ENCODE data around the gene SPAG16. TPM values are rescaled to one million over a fixed set of nuclear protein-coding genes. Genes with fewer than 3 reads are reported as not detected.

SPAG16 gene
- total RNA-seq, 1 donor: 35.2 TPM

DNA sequence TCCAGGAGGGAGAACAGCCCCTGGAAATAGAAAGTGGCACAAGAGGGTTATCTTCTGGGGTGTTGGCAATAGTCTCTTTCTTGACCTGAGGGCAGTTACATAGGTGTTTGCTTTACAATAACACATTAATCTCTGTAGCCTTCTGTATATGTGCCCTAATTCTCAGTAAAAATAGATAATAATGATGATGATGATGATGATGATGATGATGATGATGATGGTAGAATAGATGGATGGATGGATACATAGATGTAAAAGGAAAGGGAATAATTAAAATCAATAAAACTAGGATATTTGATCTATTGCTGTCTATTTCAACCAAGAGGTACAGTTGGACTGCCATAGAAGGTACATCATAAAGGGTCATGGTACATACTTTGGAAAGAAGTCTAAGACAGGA is 948.9 kb downstream of the SPAG16 start:
- no peak for DNase-seq (ENCODE audit: low read depth)
- TF ChIP-seq, protein P1, sequence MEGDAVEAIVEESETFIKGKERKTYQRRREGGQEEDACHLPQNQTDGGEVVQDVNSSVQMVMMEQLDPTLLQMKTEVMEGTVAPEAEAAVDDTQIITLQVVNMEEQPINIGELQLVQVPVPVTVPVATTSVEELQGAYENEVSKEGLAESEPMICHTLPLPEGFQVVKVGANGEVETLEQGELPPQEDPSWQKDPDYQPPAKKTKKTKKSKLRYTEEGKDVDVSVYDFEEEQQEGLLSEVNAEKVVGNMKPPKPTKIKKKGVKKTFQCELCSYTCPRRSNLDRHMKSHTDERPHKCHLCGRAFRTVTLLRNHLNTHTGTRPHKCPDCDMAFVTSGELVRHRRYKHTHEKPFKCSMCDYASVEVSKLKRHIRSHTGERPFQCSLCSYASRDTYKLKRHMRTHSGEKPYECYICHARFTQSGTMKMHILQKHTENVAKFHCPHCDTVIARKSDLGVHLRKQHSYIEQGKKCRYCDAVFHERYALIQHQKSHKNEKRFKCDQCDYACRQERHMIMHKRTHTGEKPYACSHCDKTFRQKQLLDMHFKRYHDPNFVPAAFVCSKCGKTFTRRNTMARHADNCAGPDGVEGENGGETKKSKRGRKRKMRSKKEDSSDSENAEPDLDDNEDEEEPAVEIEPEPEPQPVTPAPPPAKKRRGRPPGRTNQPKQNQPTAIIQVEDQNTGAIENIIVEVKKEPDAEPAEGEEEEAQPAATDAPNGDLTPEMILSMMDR (IDR thresholded peaks at IDR 0.05; ENCODE audit: insufficient read depth, low read length): no peak
- H3K4me3 ChIP-seq (ENCODE audit: low read depth, low read length): no peak overlapping the region

DNA sequence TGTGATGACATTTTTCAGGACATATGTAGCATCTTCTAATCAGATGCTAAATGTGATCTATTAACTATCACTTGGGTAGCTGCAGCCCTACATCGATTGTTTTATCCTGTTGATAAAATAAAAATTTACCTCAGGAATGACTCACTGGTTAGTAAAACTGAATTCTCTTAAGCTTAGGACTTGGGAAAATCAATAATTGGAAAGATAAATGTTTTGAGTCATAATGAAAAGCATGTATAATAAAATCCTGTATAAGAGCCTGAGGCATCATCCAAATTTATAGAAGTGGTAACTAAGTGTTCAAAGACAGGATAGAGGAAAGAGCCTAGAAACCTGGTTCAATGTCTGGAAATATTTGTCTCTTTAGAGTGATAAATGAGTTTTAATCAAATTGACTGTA is 958.5 kb downstream of the SPAG16 start:
- TF ChIP-seq, protein P1 (IDR thresholded peaks at IDR 0.05; ENCODE audit: insufficient read depth, low read length): no peak
- no peak overlapping the region for H3K4me3 ChIP-seq (ENCODE audit: low read depth, low read length)
- DNase-seq (ENCODE audit: low read depth): no peak

DNA sequence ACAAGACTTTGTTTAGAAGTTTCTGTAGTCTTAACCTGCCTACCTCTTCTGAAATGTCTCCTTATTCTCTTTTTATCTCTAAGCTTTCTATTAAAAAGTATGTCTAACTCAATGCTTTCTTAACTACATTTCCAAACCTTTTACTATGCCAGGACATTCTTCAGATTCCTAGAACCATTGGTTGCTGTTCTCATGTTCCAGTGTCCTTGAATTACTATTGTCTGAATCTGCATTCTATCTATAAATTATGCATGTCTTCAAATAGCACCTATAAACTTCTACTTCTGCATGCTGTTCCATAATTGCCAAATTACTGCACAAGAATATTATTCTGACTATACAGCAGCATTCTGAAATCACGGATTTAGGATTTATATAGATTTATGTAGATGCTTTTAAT is 960.6 kb downstream of the SPAG16 start:
- peak; percentile 13 for DNase-seq (ENCODE audit: low read depth)
- no peak overlapping the region for H3K4me3 ChIP-seq (ENCODE audit: low read depth, low read length)

DNA sequence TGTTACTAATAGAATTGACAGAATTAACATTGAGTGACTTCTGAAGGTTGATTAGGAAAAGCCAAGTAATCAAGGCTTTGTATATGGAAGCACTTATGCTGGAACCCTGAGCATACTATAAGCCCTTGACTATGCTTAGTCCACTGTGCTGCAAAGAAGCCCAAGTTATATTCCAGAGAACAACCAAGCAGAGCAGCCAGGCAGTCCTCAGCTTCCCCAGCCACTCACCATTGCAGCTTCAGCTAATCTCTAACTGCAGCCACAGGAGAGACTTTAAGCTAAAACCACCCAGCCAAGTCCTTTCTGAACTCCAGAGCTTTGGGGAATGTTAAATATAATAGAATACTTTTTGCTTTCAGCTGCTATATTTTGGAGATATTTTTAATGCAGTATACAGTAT is 962.2 kb downstream of the SPAG16 start:
- TF ChIP-seq, protein P1 (IDR thresholded peaks at IDR 0.05; ENCODE audit: insufficient read depth, low read length): no peak
- DNase-seq (ENCODE audit: low read depth): no peak
- H3K4me3 ChIP-seq (ENCODE audit: low read depth, low read length): no peak overlapping the region

More for the DNA sequence above, 960.6 kb downstream of the SPAG16 start:
- TF ChIP-seq, protein P1 (IDR thresholded peaks at IDR 0.05; ENCODE audit: insufficient read depth, low read length): no peak

DNA sequence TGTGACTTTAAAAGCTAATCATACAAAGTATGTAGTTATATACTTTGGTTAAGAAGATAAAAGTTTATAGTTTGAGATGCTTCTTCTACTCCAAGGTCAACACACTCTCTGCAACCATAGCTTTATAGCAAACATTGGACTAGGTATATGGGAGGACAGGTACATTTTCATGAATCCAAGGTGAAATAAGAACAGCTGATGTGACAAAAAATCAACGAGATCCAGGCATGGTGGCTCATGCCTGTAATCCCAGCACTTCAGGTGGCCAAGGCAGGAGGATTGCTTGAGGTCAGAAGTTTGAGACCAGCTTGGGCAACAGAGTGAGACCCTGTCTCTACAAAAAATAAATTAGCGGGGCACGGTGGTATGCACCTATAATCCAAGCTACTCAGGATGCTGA is 963.3 kb downstream of the SPAG16 start:
- no peak for DNase-seq (ENCODE audit: low read depth)
- no peak overlapping the region for H3K4me3 ChIP-seq (ENCODE audit: low read depth, low read length)
- TF ChIP-seq, protein P1 (IDR thresholded peaks at IDR 0.05; ENCODE audit: insufficient read depth, low read length): no peak

DNA sequence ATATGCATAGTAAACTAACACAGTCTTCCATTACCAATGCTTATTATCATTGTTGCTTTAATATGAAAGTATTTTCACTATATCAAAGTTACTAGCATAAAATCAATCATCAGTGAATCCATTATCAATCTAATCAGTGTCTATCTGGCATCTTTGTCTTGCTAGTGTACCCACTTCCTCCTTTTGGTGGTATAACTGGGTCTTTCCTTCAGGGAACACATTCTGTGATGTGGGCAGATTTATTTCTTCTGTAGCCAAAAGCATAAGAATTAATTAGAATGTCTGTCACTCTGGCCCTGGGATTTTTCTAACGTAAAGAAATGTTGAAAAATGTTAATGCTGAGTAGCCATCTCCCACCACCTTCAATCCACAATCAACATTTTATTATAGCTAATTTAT is 970.8 kb downstream of the SPAG16 start:
- TF ChIP-seq, protein P1 (IDR thresholded peaks at IDR 0.05; ENCODE audit: insufficient read depth, low read length): no peak
- DNase-seq (ENCODE audit: low read depth): no peak
- H3K4me3 ChIP-seq (ENCODE audit: low read depth, low read length): no peak overlapping the region

DNA sequence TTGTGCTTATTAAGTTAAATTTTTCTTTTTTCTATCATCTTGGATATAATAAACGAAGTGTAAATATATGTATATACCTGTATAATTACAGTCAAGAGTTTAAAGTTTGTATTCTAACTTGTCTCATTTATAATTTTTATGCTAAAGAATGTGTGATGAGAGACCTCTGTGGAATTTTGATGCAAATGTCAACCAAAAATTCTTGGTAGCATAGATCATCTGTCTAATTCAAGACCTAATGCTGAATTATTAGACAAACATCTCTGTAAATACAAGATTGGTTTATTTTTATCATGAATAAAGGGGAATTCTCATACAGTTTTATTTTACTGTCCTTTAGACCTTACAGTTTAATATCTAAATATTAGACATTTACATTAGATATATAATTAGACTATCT is 977.4 kb downstream of the SPAG16 start:
- DNase-seq (ENCODE audit: low read depth): no peak
- TF ChIP-seq, protein P1 (IDR thresholded peaks at IDR 0.05; ENCODE audit: insufficient read depth, low read length): no peak
- H3K4me3 ChIP-seq (ENCODE audit: low read depth, low read length): no peak overlapping the region
